Fibroblast of the conjunctiva (primary cell): ENCODE data around the gene DUXB.

ENCODE experiments used
- DNase-seq: peaks from one replicate; pipeline ENCODE4 v3.0.0-alpha.2; 2010; ENCODE audit warnings: low read depth

DUXB gene

DNA sequence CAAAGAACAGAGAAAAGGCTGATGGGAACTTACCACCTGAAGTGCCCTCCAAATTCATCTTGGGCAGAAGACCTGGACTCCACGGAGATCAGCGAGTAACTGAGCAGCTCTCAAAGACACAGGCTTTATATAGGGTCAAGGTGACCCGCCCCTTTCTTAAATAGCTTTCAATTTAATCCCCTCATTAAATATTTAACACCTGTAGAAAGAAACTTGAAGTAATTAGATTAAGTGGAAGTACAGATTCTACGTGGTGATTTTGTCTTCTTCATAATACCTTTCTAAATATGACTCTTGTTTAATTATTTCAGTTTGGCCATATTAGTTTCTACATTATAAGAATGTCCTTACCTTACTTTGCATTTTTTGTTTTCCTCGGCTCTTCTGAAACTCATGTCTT lies at the start of gene DUXB:
DUXB (minus strand) TSS at position 101 of the 400 bp plus-strand sequence; CDS start at position 58, 43 bp downstream.
- DNase-seq = no peak

DNA sequence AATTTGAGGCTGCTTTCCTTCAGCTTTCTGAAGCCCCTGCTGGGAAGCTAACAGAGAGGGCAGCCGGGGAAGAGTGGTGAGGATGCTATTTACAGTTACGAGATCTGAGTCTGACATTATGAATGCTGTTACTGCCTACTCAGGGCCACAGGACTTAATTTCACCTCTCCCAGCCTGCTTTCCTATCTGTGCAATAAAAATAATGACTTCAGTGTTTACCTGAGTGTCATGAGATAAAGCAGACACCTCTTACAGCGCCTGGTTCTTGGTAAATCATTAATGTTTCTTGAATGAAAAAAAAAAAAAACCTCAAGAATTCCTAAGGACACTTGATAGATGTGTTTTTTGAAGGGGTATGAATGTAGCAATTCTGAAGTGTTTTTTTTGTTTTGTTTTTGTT lies 49.3 kb upstream of the DUXB start:
- no peak for DNase-seq

- DNase-seq = no peak
Measured at GRCh38 chr16:75746359-75746758, 45.1 kb upstream of the DUXB start.

GRCh38 chr16:75745823-75746222 lies 44.6 kb upstream of the DUXB start:
- DNase-seq = no peak

DNA sequence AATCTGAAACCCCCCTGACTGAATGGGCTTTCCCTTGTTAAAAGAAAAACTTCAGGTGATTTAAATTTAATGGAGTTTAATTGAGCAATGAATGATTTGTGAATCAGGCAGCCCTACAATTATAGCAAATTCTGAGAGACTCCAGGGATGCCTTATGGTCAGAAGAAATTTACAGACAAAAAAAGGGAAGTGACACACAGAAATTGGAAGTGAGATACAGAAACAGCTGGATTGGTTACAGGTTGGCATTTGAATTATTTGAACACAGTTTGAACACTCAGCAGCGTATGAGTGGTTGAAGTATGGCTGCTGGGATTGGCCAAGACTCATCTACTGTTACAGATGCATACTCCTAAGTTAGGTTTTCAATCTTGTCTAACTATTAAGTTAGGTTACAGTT lies 44.0 kb upstream of the DUXB start:
- no peak for DNase-seq

DNA sequence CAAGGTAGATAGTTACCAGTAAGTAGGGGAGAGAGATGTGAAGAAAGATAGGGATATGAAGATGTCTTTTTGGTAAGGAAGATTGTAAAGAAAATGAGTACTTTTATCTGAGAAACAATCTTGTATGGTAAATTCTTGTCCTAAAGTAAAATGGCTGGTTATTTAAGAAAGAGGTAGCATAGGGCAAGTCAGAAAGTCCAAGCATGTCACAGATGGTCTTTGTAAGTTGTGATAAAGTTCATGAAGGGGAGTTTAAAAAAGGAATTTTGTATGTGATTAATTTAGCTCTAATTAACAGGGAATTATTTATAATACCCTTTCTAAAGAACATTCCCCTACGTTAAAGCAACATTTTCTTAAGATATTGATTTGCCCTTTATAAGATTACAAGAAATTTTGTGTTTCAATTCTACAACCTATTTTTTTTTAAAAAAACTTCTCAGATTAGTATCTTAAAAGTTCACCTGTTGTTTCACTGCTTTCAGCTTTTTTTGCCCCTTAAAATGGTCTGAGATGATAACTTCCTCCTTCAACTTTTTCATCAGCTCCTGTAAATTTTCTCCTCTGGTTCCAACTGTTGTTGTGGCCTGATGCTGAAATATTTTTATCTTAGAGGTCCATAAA lies 41.3 kb upstream of the DUXB start:
- no peak for DNase-seq

GRCh38 chr16:75733305-75734211 lies 32.3 kb upstream of the DUXB start:
- peak; percentile 89 for DNase-seq

DNA sequence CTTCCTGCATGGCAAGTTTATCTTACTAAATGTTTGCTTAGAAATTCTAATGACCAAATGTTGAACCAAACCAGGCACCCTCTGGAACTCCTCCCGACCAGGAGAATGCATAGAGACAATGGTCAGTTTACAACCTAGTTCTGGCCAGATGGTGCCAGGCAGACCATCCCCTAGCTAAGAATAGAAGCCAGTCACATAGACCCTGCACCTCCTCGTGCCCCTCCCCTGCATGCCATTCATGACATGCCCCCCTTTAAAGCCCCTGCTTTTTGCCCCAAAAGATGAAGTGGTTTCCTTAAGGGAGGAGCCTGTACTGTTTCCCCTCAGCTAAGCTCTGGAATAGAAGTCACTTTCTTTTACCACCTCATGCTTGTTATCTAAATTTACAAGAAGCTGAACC lies 31.6 kb upstream of the DUXB start:
- DNase-seq = no peak

DNA sequence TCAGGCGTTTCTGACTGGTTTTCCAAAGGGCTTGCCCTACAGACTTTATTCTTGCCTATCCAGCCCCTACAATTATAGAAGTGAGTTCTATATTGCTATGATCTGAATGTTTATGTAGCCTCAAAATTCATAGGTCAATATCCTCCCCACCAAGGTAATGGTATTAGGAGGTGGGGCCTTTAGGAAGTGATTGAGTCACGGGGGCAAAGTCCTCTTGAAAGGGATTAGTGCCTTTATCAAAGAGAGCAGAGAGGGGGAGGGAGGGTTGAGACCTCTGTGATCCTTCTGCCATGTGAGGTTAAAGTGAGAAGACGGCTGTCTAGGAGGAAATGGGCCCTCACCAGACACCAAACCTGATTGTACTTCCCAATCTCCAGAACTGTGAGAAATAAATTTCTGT lies 26.0 kb upstream of the DUXB start:
- no peak for DNase-seq

- no peak for DNase-seq
Measured at GRCh38 chr16:75726390-75726789, 25.1 kb upstream of the DUXB start, which contains the start of gene CPHXL. CPHXL (minus strand) TSS chr16:75726490; CDS start chr16:75726442, 48 bp downstream.

DNA sequence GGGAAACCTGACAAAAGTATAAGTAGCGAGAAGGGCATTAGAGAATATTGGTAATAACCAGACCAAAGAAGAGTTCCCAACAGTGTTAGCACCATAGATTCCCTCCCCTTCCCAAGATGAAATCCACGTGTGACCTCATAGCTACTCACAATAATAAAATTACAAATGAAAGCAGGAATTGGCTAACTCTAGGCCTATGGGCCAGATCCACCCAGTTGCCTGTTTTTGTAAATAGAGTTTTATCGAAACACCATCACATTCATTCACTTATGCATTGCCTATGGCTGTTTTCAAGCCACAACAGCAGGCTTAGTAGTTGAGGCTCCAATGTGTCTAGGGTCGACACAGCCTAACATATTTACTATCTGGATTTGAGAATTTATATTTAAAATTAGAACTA lies 17.2 kb upstream of the DUXB start:
- DNase-seq = no peak

DNA sequence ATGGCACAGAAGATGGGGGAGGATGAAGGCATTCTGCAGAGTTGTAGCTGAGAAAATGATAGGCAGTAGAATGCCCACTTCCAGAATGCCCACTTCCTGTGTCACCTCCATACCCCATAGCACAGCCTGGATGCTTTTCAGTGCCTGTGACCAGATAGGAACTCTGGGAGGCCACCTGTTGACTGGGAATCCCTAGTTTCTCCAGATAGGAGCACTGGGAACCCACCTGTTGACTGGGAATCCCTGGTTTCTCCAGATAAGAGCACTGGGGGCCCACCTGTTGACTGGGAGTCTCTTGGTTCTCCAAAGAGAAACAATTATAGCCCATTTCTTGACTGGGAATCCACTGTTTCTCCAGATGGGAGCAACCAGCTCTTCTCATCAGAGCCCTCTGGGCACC lies 13.4 kb upstream of the DUXB start:
- DNase-seq = no peak

DNA sequence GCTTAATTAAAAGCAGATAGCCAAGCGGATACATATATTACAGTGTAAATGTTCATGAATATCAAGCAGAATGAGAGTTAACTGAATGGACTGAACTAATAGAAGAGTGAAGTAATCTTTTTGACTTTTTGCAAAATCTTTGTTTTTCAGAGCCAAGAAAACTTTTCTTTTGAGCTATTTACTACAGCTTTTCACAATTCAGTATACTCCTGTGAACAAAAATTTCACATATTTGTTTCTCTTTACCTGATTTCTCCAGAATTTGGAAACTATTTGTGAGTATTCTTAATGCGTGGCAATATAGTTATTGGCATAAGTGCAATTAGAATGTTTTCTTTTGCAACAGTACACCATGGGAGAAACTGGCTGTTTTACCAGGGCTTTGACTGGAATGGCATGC lies 9.1 kb upstream of the DUXB start:
- DNase-seq = no peak

DNA sequence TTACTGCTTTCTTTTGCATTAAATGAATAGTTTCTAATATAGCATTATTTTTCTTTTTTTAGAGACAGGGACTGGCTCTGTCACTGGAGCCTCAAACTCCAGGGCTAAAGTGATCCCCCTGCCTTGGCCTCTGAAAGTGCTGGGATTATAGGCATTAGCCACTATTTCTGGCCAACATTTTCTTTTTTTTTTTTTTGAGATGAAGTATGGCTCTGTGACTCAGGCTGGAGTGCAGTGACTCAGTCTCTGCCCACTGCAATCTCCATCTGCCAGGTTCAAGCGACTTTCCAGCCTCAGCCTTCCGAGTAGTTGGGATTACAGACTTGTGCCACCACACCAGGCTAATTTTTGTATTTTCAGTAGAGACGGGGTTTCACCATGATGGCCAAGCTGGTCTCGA lies 2.0 kb upstream of the DUXB start:
- no peak for DNase-seq

DNA sequence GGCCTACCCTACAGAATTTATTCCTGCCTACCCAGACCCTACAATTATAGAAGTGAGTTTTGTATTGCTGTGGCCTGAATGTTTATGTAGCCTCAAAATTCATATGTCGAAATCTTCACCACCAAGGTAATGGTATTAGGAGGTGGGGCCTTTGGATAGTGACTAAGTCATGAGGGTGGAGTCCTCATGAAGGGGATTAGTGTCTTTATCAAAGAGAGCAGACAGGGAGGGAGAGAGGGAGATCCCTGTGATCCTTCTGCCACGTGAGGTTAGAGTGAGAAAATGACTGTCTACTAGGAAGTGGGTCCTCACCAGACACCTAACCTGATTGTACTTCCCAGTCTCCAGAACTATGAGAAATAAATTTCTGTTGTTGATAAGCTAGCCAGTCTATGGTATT lies 981 bp upstream of the DUXB start:
- no peak for DNase-seq

GRCh38 chr16:75697571-75697970 lies 3.7 kb downstream of the DUXB start:
- DNase-seq = no peak

DNA sequence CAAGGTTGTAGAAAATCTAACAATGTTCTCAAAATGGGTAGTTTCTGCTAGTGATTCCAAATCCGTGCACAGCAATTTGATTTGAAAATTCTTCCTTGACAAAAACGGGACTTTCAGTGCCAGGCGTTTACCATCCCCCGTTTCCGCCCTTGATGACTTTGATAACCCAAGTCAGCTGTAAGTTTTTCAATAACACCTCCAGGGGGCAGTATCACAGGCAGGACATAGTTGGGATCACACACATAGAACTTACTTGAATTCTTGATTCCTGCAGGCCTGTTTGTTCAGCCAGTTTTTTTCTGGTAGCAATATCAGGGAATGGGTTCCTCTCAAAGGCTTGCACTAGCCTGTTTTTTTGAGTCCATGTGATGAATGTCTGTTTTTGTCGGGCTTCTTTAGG lies 5.6 kb downstream of the DUXB start:
- DNase-seq = no peak

- no peak for DNase-seq
Measured at GRCh38 chr16:75687361-75687760, 13.9 kb downstream of the DUXB start.

- DNase-seq = no peak
Measured at GRCh38 chr16:75682308-75682707, 19.0 kb downstream of the DUXB start.

GRCh38 chr16:75679366-75679765 lies 21.9 kb downstream of the DUXB start:
- no peak for DNase-seq

GRCh38 chr16:75676909-75677308 lies 24.4 kb downstream of the DUXB start, which contains the start of gene CPHXL2:
CPHXL2 (minus strand) TSS chr16:75677009; CDS start chr16:75676999, 10 bp downstream.
- no peak for DNase-seq

DNA sequence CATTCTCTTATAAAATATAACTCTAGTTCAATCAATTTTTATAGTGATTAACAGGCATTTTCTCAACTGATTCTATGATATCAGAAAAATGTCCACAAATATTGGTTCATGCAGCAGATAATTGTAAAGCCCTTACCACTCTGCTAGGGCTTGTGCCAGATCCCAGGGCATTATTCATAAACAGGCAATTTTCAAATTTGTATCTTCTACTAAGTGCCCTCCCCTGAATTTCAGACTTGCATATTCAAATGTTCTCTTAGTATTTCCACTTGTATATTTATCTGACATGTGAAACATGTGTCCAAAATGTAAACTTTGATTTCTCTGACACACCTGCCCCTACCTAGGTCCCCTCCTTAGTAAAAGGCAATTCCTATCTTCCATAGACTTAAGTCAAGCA lies 33.8 kb downstream of the DUXB start:
- no peak for DNase-seq

GRCh38 chr16:75660726-75661302 lies 40.4 kb downstream of the DUXB start:
- no peak for DNase-seq
